Skin epidermis (tissue), 12 donors: ENCODE measurements around the gene PDCD1.
"Not testable (repeated sequence)": the region's sequence is repeated elsewhere in the genome, so short reads cannot be mapped to it uniquely, and the experiment has no call there.

Experiments used
- H3K27ac ChIP-seq, 21 experiments: fragments of 200-600 bp; sonication (generic) in 11 of 21; one replicate each; pipeline ENCODE4 v1.5.0; 2020; ENCODE audit warnings: mild to moderate bottlenecking in 3 of 21, inconsistent platforms in 2 of 21, moderate library complexity in 2 of 21
- H3K4me3 ChIP-seq, 7 experiments: fragments of 200-600 bp; sonication (generic) in 2 of 7; one replicate each; pipeline ENCODE4 v1.5.0; 2020; ENCODE audit warnings: inconsistent platforms in 2 of 7, mild to moderate bottlenecking in 2 of 7, moderate library complexity in 1 of 7

Gene PDCD1

GRCh38 chr2:241882091-241882625 is 23.5 kb upstream of the PDCD1 start:
- H3K4me3 ChIP-seq, result peak overlapping the region; percentile 9 to 62 (median 47)
- peak overlapping the region in 18 of 21 experiments; percentile 6 to 87 (median 64) for H3K27ac ChIP-seq

GRCh38 chr2:241880311-241881073 is 21.8 kb upstream of the PDCD1 start:
- Histone ChIP-seq H3K27ac (peak overlapping the region in 13 of 21 experiments; percentile 12 to 87 (median 65)), H3K4me3 (peak overlapping the region in 6 of 7 experiments; percentile 43 to 62 (median 48))

GRCh38 chr2:241879326-241879725 is 20.6 kb upstream of the PDCD1 start:
- no peak overlapping the region for H3K4me3 ChIP-seq
- H3K27ac ChIP-seq, result no peak overlapping the region

- Histone ChIP-seq H3K27ac (no peak overlapping the region), H3K4me3 (no peak overlapping the region)
Observed at GRCh38 chr2:241877989-241878970, 19.6 kb upstream of the PDCD1 start.

- H3K4me3 ChIP-seq, result no peak overlapping the region
Observed at GRCh38 chr2:241877197-241877685, 18.5 kb upstream of the PDCD1 start.

GRCh38 chr2:241876528-241877196 is 18.0 kb upstream of the PDCD1 start:
- no peak overlapping the region for H3K27ac ChIP-seq
- no peak overlapping the region for H3K4me3 ChIP-seq

More at GRCh38 chr2:241877197-241877685, 18.5 kb upstream of the PDCD1 start:
- no peak overlapping the region for H3K27ac ChIP-seq

GRCh38 chr2:241875754-241876527 is 17.2 kb upstream of the PDCD1 start:
- not testable (repeated sequence) for H3K27ac ChIP-seq, H3K4me3 ChIP-seq

GRCh38 chr2:241874277-241874925 is 15.7 kb upstream of the PDCD1 start:
- Histone ChIP-seq H3K27ac (no peak overlapping the region), H3K4me3 (no peak overlapping the region)

GRCh38 chr2:241873803-241874110 is 15.1 kb upstream of the PDCD1 start:
- H3K4me3 ChIP-seq, result no peak overlapping the region
- H3K27ac ChIP-seq, result no peak overlapping the region

- H3K4me3 ChIP-seq, result no peak overlapping the region
- H3K27ac ChIP-seq, result no peak overlapping the region
Observed at GRCh38 chr2:241873081-241873802, 14.5 kb upstream of the PDCD1 start.

- Histone ChIP-seq H3K4me3 (no peak overlapping the region), H3K27ac (peak overlapping the region in 2 of 21 experiments; percentile 53 to 62)
Observed at GRCh38 chr2:241872313-241872642, 13.6 kb upstream of the PDCD1 start.

GRCh38 chr2:241871538-241872312 is 13.0 kb upstream of the PDCD1 start:
- Histone ChIP-seq H3K4me3 (no peak overlapping the region), H3K27ac (peak overlapping the region in 5 of 21 experiments; percentile 42 to 62 (median 54))

- Histone ChIP-seq H3K27ac (peak overlapping the region in 5 of 21 experiments; percentile 42 to 62 (median 54)), H3K4me3 (no peak overlapping the region)
Observed at GRCh38 chr2:241870611-241871537, 12.2 kb upstream of the PDCD1 start.

- no peak overlapping the region for H3K4me3 ChIP-seq
- H3K27ac ChIP-seq, result peak overlapping the region in 2 of 21 experiments; percentile 11 to 81
Observed at GRCh38 chr2:241870081-241870541, 11.4 kb upstream of the PDCD1 start.

GRCh38 chr2:241869087-241869961 is 10.6 kb upstream of the PDCD1 start, which contains the start of gene RTP5:
Gene RTP5 (plus strand): TSS chr2:241869729. CDS start chr2:241869757, 28 bp downstream.
- Histone ChIP-seq H3K27ac (peak within 1 kb of the TSS in 10 of 21 experiments; percentile 6 to 86 (median 63)), H3K4me3 (no peak within 1 kb of the TSS)
